Stimulated activated CD4-positive, alpha-beta T cell treated with anti-CD3 and anti-CD28 coated beads, Interleukin-1b, Interleukin-23, amount 100 ng/mL, for 48 hours (primary cell): ENCODE data around the gene WFS1.

Source experiments
- DNase-seq: peaks from one replicate; pipeline ENCODE4 v3.0.0-alpha.2; 2020

WFS1 gene

DNA sequence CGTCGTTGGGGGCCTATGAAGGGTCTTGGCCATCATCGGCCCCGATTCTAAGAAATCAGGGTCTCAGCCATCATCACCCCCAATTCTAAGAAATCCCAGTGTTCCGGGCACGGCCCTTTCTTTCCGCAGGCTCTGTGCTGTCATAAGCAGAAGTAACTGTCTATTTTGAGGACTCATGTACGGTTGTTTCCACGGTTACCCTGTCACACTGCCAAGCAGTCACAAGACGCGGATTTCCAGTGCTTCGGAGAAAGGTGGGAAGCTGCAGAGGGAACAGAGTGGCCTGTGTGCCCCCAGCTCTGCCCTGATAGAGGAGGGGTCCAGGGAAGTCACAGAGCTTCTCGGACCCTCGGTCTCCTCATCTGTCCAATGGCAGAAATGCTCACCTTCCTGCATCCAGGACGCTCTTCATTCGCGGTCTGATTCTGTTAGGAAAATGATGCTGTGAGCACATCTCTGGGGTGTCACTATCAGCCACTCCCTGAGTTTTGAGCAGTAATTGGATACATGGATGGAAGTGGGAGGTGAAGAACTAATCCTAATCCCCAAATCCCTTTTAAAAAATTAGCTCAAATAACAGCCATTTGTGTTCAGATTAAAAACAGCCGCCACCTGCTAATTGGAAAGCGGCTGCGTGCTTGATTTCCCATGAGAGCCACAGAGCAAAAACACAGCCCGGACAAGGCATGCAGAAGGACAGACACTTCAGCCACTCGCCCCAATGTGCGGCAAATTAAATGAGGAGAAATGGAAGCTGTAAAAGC, 73.1 kb downstream of the WFS1 start:
- no peak for DNase-seq

DNA sequence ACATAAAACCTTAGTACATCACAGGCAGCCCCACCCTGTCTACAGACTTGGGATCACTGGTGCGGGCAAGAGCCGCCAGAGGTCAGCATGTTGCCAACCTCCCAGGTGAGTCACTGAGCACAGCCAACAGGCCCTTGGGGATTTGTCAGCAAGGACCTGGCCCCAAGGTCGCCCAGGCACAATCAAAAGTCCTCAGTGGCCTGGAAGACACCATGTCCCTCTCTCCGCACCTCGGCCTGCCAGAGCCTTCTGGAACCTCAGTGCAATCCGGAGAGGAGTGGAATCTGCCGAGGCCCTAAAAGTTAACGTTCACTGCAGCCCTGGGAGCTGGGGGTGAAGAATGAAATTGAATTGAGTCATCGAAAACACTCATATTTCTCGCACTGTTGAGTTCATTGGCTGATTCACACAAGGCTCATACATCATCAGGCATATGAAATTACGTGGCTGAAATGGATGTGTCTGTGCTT, 74.3 kb downstream of the WFS1 start:
- no peak for DNase-seq

DNA sequence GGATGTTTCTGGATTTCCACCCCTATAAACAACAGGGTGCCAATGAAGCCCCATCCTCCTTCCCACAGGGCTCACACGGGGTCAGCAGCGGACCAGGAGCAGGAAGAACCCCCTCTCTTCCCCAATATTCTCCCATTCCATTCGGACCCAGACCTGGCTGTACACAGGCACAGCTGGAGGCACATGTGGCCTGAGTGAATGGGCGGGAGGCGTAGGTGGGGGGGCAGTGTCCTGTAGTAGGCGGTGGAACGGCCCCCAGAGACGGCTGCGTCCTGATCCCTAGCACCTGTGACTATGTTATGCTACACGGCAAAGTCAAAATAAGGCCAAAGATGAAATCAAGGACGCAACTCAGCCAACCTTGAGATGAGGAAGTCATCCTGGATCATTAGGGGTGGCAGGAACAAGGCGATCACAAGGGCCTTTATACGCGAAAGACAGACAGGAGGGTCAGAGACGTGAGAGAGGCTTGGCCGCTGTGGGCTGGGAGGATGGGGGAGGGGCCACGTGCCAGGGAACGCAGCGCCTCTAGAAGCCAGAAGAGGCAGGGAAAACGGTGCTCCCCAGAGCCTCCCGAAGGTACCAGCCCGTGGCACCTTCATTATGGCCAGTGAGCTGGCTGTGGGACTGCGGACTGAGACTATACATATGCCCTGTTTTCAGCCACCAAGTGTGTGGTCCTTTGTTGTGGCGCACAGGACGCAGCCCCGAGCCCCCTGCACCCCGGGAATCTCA, 75.6 kb downstream of the WFS1 start:
- no peak for DNase-seq

DNA sequence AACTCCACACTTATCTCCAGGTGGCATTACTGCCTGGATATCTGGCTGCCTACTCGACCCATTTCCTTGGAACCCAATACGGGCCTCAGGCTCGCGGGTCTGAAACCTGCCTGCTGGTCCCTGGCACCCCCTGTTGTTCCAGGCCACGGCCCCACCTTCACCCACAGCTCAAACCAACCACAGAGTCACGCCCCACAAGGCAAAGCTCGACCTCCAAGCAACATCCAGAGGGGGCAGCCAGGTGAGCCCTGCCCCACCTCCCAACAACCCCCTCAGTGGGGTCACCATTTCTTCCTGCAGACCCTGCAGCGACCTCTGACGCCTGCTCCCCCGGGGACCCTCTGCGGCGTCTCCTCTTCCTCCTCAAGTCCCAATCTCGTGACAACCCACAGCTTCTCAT, 76.2 kb downstream of the WFS1 start:
- DNase-seq: no peak

DNA sequence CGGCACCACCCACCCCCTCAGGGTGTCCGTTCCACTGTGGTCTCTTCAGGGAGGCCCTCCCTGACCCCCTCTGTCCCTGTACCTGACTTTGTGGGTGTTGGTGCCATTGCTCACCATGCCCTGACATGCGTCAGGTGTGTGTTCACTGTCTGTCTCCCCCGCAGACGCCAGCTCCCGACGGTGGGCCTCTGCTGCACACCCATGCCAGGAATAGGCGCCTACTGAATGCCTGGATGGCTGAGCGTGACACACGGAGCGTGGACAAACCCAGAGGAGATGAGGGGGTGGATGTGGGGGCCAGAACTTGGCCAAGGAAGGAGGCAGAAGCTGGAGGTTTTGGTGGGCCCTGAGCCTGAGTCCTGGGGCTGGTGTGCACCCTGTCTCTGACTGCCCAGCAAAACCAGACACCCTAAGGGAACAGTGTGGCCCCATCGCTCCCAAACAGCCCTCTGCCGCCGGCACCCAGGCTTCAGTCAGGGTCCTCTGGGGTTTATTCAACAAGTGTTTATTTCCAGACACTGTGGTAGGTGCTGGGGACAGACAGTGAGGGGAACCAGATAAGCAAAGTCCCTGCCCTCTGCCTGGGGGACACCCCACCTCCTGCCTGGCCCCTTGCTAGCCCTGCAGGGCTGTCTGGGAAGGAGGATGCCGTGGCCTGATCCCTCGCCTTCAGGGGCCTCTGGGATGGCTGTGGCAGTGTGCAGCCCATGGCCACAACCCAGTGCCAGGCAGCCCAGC, 76.9 kb downstream of the WFS1 start:
- DNase-seq: no peak

DNA sequence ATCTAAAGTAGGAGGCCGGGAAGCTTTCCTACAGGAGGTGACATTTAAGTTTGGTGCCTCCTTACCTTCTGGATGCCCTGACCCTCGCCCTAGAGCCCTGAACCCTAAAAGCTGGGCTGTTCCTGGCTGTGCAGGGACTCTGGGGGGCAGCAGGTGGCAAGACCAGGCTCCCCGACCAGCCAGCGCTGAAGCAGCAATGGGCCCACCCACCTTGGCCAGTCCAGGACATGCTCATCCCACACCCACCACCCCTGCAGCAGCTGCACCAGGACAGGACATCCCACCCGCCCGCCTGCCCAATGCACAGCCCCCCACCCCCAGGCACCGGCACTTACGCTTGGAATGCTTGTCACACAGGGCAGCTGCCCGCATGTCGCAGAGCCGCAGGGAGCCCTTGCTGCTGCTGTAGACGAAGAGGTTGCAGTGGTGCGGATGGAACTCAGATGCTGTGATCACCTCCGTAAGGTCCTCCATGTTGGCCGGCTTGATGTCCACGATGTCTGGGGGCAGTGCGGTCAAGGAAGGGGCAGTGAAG, 77.9 kb downstream of the WFS1 start:
- no peak for DNase-seq

DNA sequence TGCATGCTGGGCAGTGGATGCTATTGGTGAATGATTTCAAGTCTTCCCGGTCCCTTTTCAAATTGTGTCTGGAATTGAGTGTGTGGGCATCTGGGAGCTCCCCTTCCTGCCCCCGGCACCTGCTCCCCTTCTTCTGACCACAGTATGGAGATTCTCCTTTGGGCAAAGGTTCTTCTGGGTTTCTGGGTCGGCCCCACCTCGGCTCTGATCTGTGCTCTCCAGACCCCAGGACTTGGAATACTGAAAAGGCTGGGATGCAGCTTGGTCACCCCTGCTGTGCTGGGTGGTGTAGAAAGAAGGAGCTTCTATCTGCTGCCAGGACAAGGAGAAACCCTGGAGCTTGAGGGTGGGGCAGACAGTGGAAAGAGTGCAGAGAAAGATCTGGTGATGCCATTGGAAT, 78.8 kb downstream of the WFS1 start:
- no peak for DNase-seq

DNA sequence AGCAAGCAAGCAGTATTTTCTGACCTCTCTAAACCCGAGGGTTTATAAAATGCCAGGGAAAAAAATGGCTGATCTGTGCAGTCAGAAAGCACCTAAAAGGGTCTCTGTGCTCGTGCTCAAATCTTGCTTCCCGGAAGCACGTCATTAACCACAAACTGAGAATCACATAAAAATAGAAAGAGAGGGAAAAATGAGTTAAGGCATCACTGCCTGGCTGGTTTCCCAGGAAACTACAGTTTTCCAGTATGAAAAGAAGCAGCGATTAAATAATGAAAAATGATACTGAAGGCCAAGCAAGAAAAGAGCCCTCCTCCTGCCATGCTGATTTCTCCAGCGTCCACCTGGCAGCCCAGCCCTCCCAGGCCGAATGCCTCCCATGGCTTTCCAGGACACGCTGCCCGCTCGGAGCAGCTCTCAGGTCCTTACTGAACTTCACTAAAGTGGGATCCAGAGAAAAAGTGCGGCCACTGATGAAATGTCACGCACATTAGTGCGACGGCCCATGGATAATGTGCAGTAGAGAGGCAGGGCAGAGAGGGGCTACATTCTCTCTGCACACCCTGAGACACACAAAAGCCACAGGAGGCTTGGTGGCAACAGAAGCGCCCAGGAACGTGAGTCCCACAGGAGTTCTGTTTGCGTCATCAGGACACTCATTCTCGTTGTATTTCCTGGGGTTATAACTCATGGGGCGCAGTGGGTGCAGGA, 80.4 kb downstream of the WFS1 start:
- no peak for DNase-seq

DNA sequence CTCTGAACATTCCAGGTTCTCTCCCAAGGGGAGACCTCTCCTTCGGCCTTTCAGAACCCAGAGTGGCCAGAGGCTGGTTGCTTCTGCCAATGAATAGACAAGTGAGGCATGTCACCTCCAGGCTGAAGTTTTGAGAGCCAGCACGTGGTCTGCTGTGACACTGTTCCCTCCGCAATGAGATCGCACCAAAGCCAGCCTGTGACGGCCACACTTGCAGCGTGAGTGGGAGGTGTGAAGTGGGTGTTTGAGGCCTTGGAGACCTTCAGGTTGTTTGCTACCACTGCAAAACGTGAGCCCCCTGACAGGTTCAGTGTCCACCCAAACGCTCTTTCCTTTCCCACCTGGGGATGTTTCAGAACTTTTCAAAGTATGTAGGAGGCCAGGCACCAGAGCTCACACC, 81.0 kb downstream of the WFS1 start:
- no peak for DNase-seq

DNA sequence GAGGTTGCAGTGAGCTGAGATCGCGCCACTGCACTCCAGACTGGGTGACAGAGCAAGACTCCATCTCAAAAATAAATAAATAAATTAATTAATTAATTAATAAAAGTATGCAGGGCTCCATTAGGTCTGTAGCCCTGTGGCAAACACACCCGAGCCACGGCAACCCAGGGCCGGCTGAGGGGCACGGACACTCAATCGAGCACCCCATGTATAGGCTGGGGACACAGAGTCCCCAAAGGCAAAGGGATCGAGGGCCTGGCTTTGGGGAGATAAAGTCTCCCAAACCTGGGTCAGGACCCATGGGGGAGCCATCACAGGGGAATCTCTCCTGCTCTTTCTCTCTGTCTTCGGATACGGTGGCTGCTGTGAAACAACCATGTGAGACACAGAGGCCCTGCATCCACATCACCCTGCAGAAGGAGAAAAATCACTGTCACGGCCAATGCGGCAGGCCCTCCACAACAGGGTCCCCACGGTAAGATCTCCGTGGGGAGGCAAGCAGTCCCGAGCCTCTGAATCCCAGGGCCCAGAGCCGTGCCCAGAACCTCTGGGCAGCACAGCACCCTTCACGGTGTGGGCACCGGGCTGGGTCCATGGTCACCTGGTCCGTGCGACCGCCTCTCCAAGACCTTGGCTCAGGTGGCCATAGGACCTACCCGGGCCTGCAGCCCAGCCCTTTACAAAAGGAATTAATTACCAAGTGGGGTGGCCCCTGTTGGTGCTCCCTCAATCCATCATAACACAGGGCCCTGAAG, 81.8 kb downstream of the WFS1 start:
- DNase-seq: no peak

DNA sequence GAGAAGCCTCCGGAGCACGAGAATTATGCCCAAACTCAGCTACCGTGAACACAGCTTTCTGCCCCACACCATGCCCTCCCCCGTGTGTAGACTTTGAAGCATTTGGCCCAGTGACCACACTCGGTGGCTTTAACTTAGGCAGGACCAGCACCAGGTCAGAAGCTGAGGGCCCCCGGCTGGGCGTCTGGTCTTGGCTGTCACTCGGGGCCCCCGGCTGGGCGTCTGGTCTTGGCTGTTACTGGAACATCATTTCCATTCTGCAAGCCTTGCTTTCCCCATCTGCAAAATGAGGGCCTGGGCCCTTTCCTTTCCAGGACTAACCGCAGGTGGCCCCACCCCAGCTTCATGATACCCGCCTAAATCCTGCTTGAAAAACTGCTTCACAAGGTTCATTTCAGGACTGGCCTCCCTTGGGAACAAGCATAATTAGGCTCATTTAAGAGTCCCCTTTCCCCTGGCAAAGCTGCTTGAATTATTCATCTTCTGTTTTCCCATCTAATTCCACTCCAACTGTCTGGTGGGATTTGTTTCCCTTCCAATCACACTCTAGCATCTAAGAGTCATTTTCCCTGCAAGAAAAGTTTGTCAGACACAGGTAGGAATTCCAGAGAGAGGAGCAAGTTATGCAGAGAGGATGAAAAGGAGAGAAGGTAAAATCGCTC, 82.5 kb downstream of the WFS1 start:
- no peak for DNase-seq
